Measurements from ENCODE around the gene PCDHB11.
"Not testable (repeated sequence)": the region's sequence is repeated elsewhere in the genome, so short reads cannot be mapped to it uniquely, and the experiment has no call there.

Gene PCDHB11

DNA sequence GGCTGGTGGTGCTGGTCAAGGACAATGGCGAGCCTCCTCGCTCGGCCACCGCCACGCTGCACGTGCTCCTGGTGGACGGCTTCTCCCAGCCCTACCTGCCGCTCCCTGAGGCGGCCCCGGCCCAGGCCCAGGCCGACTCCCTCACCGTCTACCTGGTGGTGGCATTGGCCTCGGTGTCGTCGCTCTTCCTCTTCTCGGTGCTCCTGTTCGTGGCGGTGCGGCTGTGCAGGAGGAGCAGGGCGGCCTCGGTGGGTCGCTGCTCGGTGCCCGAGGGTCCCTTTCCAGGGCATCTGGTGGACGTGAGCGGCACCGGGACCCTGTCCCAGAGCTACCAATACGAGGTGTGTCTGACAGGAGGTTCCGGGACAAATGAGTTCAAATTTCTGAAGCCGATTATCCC lies 26.0 kb downstream of the PCDHB11 start:
- not testable (repeated sequence) for DNase-seq (ENCODE audit: low read depth, low spot score); H3K4me3 ChIP-seq (ENCODE audit: low read length)

DNA sequence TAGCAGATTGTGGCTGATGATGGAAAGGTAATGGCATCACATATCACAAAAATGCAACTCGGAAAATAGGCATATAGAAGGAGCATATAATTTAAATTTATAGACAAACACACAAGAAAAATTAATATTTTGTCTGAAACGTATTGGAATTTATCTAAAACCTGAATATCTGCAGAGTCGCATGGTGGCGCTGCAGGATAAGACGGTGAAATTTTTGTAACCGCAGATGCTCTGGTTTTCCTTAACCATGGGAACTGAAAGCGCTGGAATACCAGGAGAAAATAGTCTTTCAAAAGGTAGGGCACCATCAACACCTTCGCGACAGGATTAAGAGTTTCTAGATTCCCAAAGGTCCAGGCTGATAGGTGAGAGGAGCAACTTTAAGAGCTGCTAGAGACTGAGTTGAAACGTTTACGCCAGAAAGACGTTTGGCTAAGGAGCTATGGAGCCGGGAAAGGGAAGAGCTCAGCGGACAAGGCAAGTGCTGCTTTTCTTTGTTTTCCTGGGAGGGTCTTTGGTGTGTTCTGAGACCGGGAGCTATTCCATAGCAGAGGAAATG lies 34.8 kb downstream of the PCDHB11 start:
- DNase-seq (ENCODE audit: low read depth, low spot score), result no peak
- H3K4me3 ChIP-seq (ENCODE audit: low read length), result no peak overlapping the region

DNA sequence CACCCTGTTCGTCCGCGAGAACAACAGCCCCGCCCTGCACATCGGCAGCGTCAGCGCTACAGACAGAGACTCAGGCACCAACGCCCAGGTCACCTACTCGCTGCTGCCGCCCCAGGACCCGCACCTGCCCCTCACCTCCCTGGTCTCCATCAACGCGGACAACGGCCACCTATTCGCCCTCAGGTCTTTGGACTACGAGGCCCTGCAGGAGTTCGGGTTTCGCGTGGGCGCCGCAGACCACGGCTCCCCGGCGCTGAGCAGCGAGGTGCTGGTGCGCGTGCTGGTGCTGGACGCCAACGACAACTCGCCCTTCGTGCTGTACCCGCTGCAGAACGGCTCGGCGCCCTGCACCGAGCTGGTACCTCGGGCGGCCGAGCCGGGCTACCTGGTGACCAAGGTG lies 36.5 kb downstream of the PCDHB11 start:
- not testable (repeated sequence) for H3K4me3 ChIP-seq (ENCODE audit: low read length); DNase-seq (ENCODE audit: low read depth, low spot score)

GRCh38 chr5:141236516-141237313 lies 37.3 kb downstream of the PCDHB11 start:
- no peak overlapping the region for H3K4me3 ChIP-seq (ENCODE audit: low read length)
- DNase-seq (ENCODE audit: low read depth, low spot score), result no peak

GRCh38 chr5:141241496-141241895 lies 42.1 kb downstream of the PCDHB11 start:
- H3K4me3 ChIP-seq (ENCODE audit: low read length), result no peak overlapping the region
- no peak for DNase-seq (ENCODE audit: low read depth, low spot score)

- DNase-seq (ENCODE audit: low read depth, low spot score), result no peak
- no peak within 1 kb of the TSS for H3K4me3 ChIP-seq (ENCODE audit: low read length)
Observed at GRCh38 chr5:141245250-141245717, 45.9 kb downstream of the PCDHB11 start, which contains the start of gene PCDHB15. Gene PCDHB15, plus strand, starts transcription at chr5:141245395. Its CDS starts 184 bp downstream, at chr5:141245579.

GRCh38 chr5:141246971-141247370 lies 47.5 kb downstream of the PCDHB11 start:
- not testable (repeated sequence) for H3K4me3 ChIP-seq (ENCODE audit: low read length); DNase-seq (ENCODE audit: low read depth, low spot score)

- H3K4me3 ChIP-seq (ENCODE audit: low read length); DNase-seq (ENCODE audit: low read depth, low spot score): not testable (repeated sequence)
Observed at GRCh38 chr5:141247434-141247833, 48.0 kb downstream of the PCDHB11 start.

DNA sequence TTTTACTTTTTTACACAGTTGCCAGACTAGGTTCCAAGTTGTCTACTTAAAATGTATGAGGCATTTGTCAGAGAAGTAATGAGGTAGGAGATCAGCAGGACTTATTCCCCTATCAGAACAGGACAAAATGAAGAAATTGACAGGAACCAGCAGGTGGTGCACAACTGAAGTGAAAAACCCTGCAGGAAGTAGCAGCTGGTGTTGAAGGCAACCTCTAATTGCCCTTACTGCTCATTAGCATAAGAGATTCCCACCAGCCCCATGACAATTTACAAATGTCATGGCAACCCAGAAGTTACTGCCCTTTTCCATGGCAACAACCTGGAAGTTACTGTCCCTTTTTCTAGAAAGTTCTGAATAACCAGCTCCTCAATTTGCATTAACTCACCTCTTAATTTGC lies 51.1 kb downstream of the PCDHB11 start:
- H3K4me3 ChIP-seq (ENCODE audit: low read length), result no peak overlapping the region
- no peak for DNase-seq (ENCODE audit: low read depth, low spot score)

Measured in Jurkat, Clone E6-1 (cell line).